ENCODE results near the gene CHGA. TPM values are rescaled to one million over a fixed set of nuclear protein-coding genes. Genes with fewer than 3 reads are reported as not detected.

The CHGA gene
- total and polyA plus RNA-seq, 2 of the 8 experiments (the other 6 are each of a cell fraction or from before 2014, with no cell fraction given): 17.5 to 28.2 TPM

DNA sequence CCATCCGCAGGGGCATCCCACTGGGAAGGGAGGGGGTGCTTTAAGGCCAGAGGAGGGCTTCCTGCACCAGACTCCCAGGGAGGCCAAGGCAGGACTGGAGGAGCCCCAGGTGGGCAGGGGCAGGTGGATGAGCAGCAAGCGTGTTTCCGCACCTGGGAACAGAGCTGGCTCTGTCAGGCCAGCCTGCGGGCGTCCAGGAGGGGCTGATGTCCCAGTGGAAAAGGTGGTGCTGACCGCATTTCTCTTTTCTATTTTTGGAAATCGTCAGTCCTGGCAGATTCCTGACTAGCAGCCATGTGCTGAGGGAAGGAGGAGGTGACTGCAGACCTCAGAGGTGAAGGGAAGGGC is 27.2 kb downstream of the CHGA start:
- no peaks in the 10 kb centered on the region for H3K79me1 ChIP-seq (ENCODE audit: low read depth, low read length)
- H3K23ac ChIP-seq (ENCODE audit: insufficient read length): no peak overlapping the region
- H3K23me2 ChIP-seq (ENCODE audit: low read depth, low read length): no peaks in the 10 kb centered on the region
- H3K79me2 ChIP-seq (ENCODE audit: control insufficient read depth in 1 of 2, insufficient read depth in 2 of 2, low read length in 2 of 2): no peaks in the 10 kb centered on the region
- peaks cover 0 to 5% of the 10 kb centered on the region in 2 experiments for H4K20me1 ChIP-seq (replicated peaks in 1 of 2; ENCODE audit: control insufficient read depth in 1 of 2, insufficient read depth in 2 of 2, low read length in 2 of 2)
- H3K9me3 ChIP-seq (ENCODE audit: insufficient read depth in 2 of 2, low read depth in 1 of 2, low read length in 1 of 2): no peaks in the 10 kb centered on the region
- ChIA-PET CTCF (ENCODE audit: partially characterized antibody) (interaction anchor here (0.6 to 2.5 kb wide), 2 partner anchors 12 to 133 kb away, joined by 3 to 20 read pairs; no protein-coding TSS in a partner anchor), POLR2A (ENCODE audit: partially characterized antibody) (interaction anchor here (1.4 kb wide), 1 partner anchor 11 kb away, joined by 3 read pairs; no protein-coding TSS in a partner anchor)
- no peak overlapping the region; a peak in 1 of 7 replicates for H3K9ac ChIP-seq (replicated peaks in 1 of 4; ENCODE audit: extremely low read depth in 1 of 4, low read depth in 3 of 4, low read length in 3 of 4)
- H3K36me3 ChIP-seq (ENCODE audit: control insufficient read depth in 2 of 4, insufficient read depth in 4 of 4, low read length in 3 of 4): peaks cover 9 to 16% (median 12%) of the 10 kb centered on the region in 4 experiments; a peak in 5 of 8 replicates
- H4K5ac ChIP-seq (ENCODE audit: insufficient read length, low read depth, low read length): no peak overlapping the region
- no peak overlapping the region for H3K4me3 ChIP-seq (ENCODE audit: extremely low read depth in 1 of 4, insufficient read depth in 2 of 4, low read depth in 3 of 4, low read length in 4 of 4)
- H4K8ac ChIP-seq (ENCODE audit: extremely low read depth, insufficient read depth, low read length): no peak overlapping the region
- H3K4me1 ChIP-seq (replicated peaks in 1 of 4; ENCODE audit: control insufficient read depth in 3 of 4, insufficient read depth in 4 of 4, low read length in 3 of 4): peaks cover 0 to 3% (median 0%) of the 10 kb centered on the region in 4 experiments; a peak in 1 of 7 replicates
- no peak overlapping the region for H2BK12ac ChIP-seq (ENCODE audit: low read depth, low read length)
- no peak overlapping the region for H2BK5ac ChIP-seq (ENCODE audit: low read depth, low read length)
- H3K4ac ChIP-seq (replicated peaks; ENCODE audit: insufficient read length, low read depth, low read length): no peak overlapping the region
- no peak overlapping the region for H4K91ac ChIP-seq (replicated peaks; ENCODE audit: insufficient read length, low read length)
- no peak overlapping the region for H2BK15ac ChIP-seq (ENCODE audit: low read length)
- H3K4me2 ChIP-seq (ENCODE audit: insufficient read depth in 1 of 2, low read depth in 2 of 2, low read length in 2 of 2): no peak overlapping the region
- WGBS, 2 experiments (ENCODE audit: extremely low coverage in 1 of 2, insufficient coverage in 1 of 2, insufficient read length in 1 of 2, insufficient replicate concordance in 2 of 2, low coverage in 1 of 2, low lambda C conversion rate in 2 of 2, missing lambda C conversion rate in 1 of 2): 100% methylated on average over 7 of the region's 7 CpGs; no CpG with 5 or more reads in 1 of the 2 experiments
- no peak overlapping the region for H3K14ac ChIP-seq (ENCODE audit: insufficient read length)
- no peak overlapping the region for H3K27ac ChIP-seq (ENCODE audit: low read depth, low read length)
- no peak overlapping the region for H3K18ac ChIP-seq (ENCODE audit: extremely low read depth, low read length)
- no peak overlapping the region for H2AFZ ChIP-seq (ENCODE audit: low read length)
- no peak overlapping the region for H2BK120ac ChIP-seq (replicated peaks; ENCODE audit: low read depth, low read length)
- no peak overlapping the region for H2BK20ac ChIP-seq (ENCODE audit: low read length)
- DNase-seq (ENCODE audit: low read depth in 1 of 2, low spot score in 2 of 2) (no peak), FAIRE-seq (no peak)
- H2AK5ac ChIP-seq (ENCODE audit: low read depth, low read length): no peak overlapping the region
- H3K27me3 ChIP-seq (replicated peaks in 1 of 4; ENCODE audit: control insufficient read depth in 3 of 4, extremely low read depth in 1 of 4, insufficient read depth in 3 of 4, low read length in 3 of 4): no peaks in the 10 kb centered on the region
- no peak overlapping the region for H3K56ac ChIP-seq (replicated peaks; ENCODE audit: insufficient read length, low read depth, low read length)
- TF ChIP-seq HDAC6 (IDR thresholded peaks at IDR 0.05; ENCODE audit: low read depth, low read length) (no peak), BRCA1 (IDR thresholded peaks at IDR 0.05; ENCODE audit: low read depth, low read length) (no peak), SP4 (IDR thresholded peaks at IDR 0.05; ENCODE audit: low read length) (no peak), ATF2 (IDR thresholded peaks at IDR 0.05; ENCODE audit: low read length) (no peak), BACH1 (IDR thresholded peaks at IDR 0.05; ENCODE audit: low read length) (no peak), CTCF (IDR thresholded peaks at IDR 0.05; ENCODE audit: control extremely low read depth in 1 of 3, insufficient read depth in 1 of 3, low read depth in 1 of 3, low read length in 3 of 3) (no peak), RFX5 (IDR thresholded peaks at IDR 0.05; ENCODE audit: borderline replicate concordance, low read depth, low read length) (no peak)
- TF ChIP-seq, protein P1, sequence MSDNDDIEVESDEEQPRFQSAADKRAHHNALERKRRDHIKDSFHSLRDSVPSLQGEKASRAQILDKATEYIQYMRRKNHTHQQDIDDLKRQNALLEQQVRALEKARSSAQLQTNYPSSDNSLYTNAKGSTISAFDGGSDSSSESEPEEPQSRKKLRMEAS (IDR thresholded peaks at IDR 0.05): no peak
- TF ChIP-seq, protein P2, sequence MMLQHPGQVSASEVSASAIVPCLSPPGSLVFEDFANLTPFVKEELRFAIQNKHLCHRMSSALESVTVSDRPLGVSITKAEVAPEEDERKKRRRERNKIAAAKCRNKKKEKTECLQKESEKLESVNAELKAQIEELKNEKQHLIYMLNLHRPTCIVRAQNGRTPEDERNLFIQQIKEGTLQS (IDR thresholded peaks at IDR 0.05; ENCODE audit: insufficient read depth, low read depth, low read length): no peak

All from H1 (cell line).